A549 (cell line): ENCODE measurements around the gene CARMIL1. TPM values are rescaled to one million over a fixed set of nuclear protein-coding genes. Genes with fewer than 3 reads are reported as not detected.

Source experiments
- ATAC-seq, 2 experiments: fragments of 200-7000 bp in 1 of 2; fragments of >200 bp in 1 of 2; cut with Nextera tagmentation in 1 of 2; cut with Tn5 transposase in 1 of 2; 3 replicates each; pipeline versions ENCODE4 v1.8.0 to v1.9.1; 2018 to 2020; ENCODE audit warnings: mild to moderate bottlenecking in 1 of 2, moderate library complexity in 1 of 2
- CTCF ChIA-PET: fragments of 300-600 bp; sonication (Branson Sonifier 250); formaldehyde crosslinking; extraction: SDS; loops from one replicate; lab custom pipeline; 2021; ENCODE audit warnings: antibody characterized with exemption, inconsistent platforms; lab: Yijun Ruan, JAX
- POLR2A ChIA-PET: fragments of 350-600 bp; formaldehyde crosslinking; extraction: SDS; loops from one replicate; lab custom pipeline; 2021; ENCODE audit warnings: antibody characterized with exemption, inconsistent platforms; lab: Yijun Ruan, JAX
- DNase-seq, 2 experiments: peaks; one replicate each; pipeline versions ENCODE4 v3.0.0 to v3.0.0-alpha.2; 2011 to 2016; ENCODE audit warnings: low read depth in 1 of 2, low spot score in 1 of 2
- FAIRE-seq: peaks from 2 replicates; lab custom pipeline; 2011; peaks lifted over from hg19 to GRCh38; lab: Jason Lieb, UNC
- H3K27ac ChIP-seq, 2 experiments: fragments of >200 bp; sonication (Bioruptor Twin); formaldehyde crosslinking; 3 replicates each; pipeline ENCODE4 v1.5.1; 2016 to 2017
- H3K4me1 ChIP-seq: fragments of >200 bp; sonication (Bioruptor Twin); formaldehyde crosslinking; 3 replicates; pipeline ENCODE4 v1.6.1; 2016
- H3K4me2 ChIP-seq: fragments of >200 bp; sonication (Bioruptor Twin); formaldehyde crosslinking; 3 replicates; pipeline ENCODE4 v1.6.1; 2016
- H3K4me3 ChIP-seq: fragments of >200 bp; sonication (Bioruptor Twin); formaldehyde crosslinking; 3 replicates; pipeline ENCODE4 v1.5.1; 2016
- H3K9me3 ChIP-seq: fragments of >200 bp; sonication (Bioruptor Twin); formaldehyde crosslinking; 3 replicates; pipeline ENCODE4 v1.6.1; 2016
- FOSB ChIP-seq: fragments of 250-450 bp; sonication (Bioruptor Pico); IDR thresholded peaks from 2 replicates; pipeline ENCODE4 v1.5.0; 2020; ENCODE audit warnings: mild to moderate bottlenecking, moderate library complexity
- HEYL ChIP-seq: fragments of 250-450 bp; sonication (Bioruptor Pico); IDR thresholded peaks from 2 replicates; pipeline ENCODE4 v1.8.0; 2021; ENCODE audit warnings: mild to moderate bottlenecking, moderate library complexity
- JUNB ChIP-seq: fragments of >200 bp; sonication (Bioruptor Twin); formaldehyde crosslinking; IDR thresholded peaks from 2 replicates; pipeline ENCODE4 v1.6.1; 2016
- MYC ChIP-seq: IDR thresholded peaks from 2 replicates; pipeline ENCODE4 v1.6.1; 2012; ENCODE audit warnings: mild to moderate bottlenecking, inconsistent platforms, low read length, improper control_type of control experiment, borderline replicate concordance
- NR3C1 ChIP-seq: fragments of >200 bp; sonication (Bioruptor Twin); formaldehyde crosslinking; IDR thresholded peaks from 3 replicates; pipeline ENCODE4 v1.6.1; 2017
- RAD21 ChIP-seq, 2 experiments: fragments of >200 bp in 1 of 2; sonication (Bioruptor Twin) in 1 of 2; formaldehyde crosslinking in 1 of 2; IDR thresholded peaks in 1 of 2; conservative IDR thresholded peaks in 1 of 2; 2 replicates in 1 of 2; 3 replicates in 1 of 2; pipeline ENCODE4 v1.6.1; 2012 to 2018; ENCODE audit warnings: inconsistent platforms in 1 of 2
- RFX5 ChIP-seq: fragments of 450-650 bp; IDR thresholded peaks from 2 replicates; pipeline ENCODE4 v1.7.1; 2014; ENCODE audit warnings: antibody characterized with exemption, mild to moderate bottlenecking, moderate library complexity
- RNF2 ChIP-seq: fragments of 200-600 bp; sonication (generic); IDR thresholded peaks from 2 replicates; pipeline ENCODE4 v1.6.1; 2016; ENCODE audit warnings: low read depth, mild to moderate bottlenecking, antibody characterized with exemption, moderate library complexity, borderline replicate concordance
- TFCP2L1 ChIP-seq: fragments of 250-450 bp; sonication (Bioruptor Pico); IDR thresholded peaks from 2 replicates; pipeline ENCODE4 v1.5.0; 2021; ENCODE audit warnings: mild to moderate bottlenecking
- TP53 ChIP-seq: fragments of 250-450 bp; sonication (Bioruptor Pico); IDR thresholded peaks from 2 replicates; pipeline ENCODE4 v1.5.0; 2021; ENCODE audit warnings: mild to moderate bottlenecking, moderate library complexity
- ZNF302 ChIP-seq: fragments of 250-450 bp; sonication (Bioruptor Pico); IDR thresholded peaks from 2 replicates; pipeline ENCODE4 v1.9.0; 2021; ENCODE audit warnings: inconsistent platforms, mild to moderate bottlenecking, moderate library complexity
- WGBS: methylation state at CpG from one replicate; pipeline ENCODE4 v1.1.6; 2017; ENCODE audit errors: missing lambda C conversion rate; 5-methylcytosine and 5-hydroxymethylcytosine counted together
- polyA plus RNA-seq, 4 experiments: library from polyadenylated mRNA; depleted of rRNA in 3 of 4; stranded (reverse); fragments of >200 nt; fragmentation: RNase III in 1 of 4; extraction: RNeasy Plus Mini Kit Qiagen cat#74134 plus additional on column Dnase treatment in 1 of 4; gene quantifications; 2 replicates in 3 of 4; 3 replicates in 1 of 4; pipeline ENCODE4 v1.2.3, GENCODE V29; 2011 to 2017
- TF ChIP-seq, protein P1 (sequence below): fragments of >200 bp; sonication (Bioruptor Twin); formaldehyde crosslinking; IDR thresholded peaks from 2 replicates; pipeline ENCODE4 v1.6.1; 2016
- TF ChIP-seq, protein P2 (sequence below): IDR thresholded peaks from 2 replicates; pipeline ENCODE4 v1.6.1; 2012
- TF ChIP-seq, protein P3 (sequence below): fragments of >200 bp; sonication (Bioruptor Twin); formaldehyde crosslinking; IDR thresholded peaks from 3 replicates; pipeline ENCODE4 v1.6.1; 2016
- TF ChIP-seq, protein P4 (sequence below): IDR thresholded peaks from 2 replicates; pipeline ENCODE4 v1.6.1; 2012; ENCODE audit warnings: low read depth, borderline replicate concordance
- TF ChIP-seq, protein P5 (sequence below): fragments of 250-450 bp; sonication (Bioruptor Pico); IDR thresholded peaks from 2 replicates; pipeline ENCODE4 v1.5.0; 2020; ENCODE audit warnings: low read depth, mild to moderate bottlenecking, moderate library complexity

The CARMIL1 gene
- polyA plus RNA-seq, 2 of the 4 experiments (the other 2 are of a cell fraction): 11.5 to 11.8 TPM

DNA sequence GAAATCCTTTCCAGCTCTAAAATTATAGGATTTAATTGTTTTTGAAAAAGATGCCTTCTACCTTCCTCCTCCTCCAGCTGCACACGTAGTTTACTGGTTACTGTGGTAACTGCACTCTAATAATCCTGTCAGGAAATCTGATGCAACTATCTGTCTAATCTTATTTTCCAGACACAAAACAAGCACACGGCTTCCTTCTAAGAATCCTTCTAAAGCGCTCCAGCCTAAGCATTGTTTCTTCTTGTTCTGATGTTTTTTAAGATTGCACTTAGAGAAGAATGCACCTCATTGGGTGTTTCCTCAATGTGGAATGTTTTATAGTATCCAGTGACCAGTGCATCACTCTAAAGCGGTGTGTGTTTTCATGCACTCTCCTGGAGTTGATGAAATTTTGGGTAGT lies 63.6 kb downstream of the CARMIL1 start:
- CTCF ChIA-PET: no interaction called here
- H3K4me2 ChIP-seq: no peak overlapping the region
- no peak for TF ChIP-seq RAD21 (conservative IDR thresholded peaks at IDR 0.05 in 1 of 2, IDR thresholded peaks at IDR 0.05 in 1 of 2)
- no peak for TF ChIP-seq MYC
- TF ChIP-seq ZNF302: no peak
- TF ChIP-seq TP53 (CRISPR knock-in tag): no peak
- TF ChIP-seq, protein P1, sequence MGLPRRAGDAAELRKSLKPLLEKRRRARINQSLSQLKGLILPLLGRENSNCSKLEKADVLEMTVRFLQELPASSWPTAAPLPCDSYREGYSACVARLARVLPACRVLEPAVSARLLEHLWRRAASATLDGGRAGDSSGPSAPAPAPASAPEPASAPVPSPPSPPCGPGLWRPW: no peak
- TF ChIP-seq FOSB: no peak
- TF ChIP-seq, all 56 proteins: peak for 0
- Histone ChIP-seq H3K27ac (no peak overlapping the region), H3K9me3 (no peaks in the 10 kb centered on the region), H3K4me1 (no peaks in the 10 kb centered on the region), H3K4me3 (no peak overlapping the region)
- POLR2A ChIA-PET: interaction anchor here (1.5 kb wide), 1 partner anchor 64 kb away, joined by 4 read pairs; the partner anchor contains the start of gene CARMIL1
- DNase-seq (peak; percentile 4 to 5), FAIRE-seq (no peak), ATAC-seq (no peak)
- WGBS: 74% methylated on average over 4 of the region's 4 CpGs

DNA sequence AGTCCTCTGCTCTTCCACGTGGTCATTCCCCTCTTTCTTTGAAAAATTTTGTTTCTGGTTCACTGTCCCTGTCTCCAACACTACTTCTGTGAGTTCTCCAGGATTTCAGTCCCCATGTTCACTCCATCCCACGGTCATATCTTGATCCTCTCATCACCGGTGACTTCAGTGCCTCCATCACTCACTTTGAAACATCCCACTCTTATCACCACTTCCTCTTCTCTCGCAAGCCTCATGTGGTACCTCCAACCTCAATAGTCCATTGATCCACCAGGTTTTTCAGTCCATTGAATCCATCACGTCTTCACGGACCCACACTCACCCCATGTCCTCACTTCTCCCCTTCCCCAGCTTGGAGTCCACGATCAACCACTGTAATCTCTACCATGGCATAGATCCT lies 64.8 kb downstream of the CARMIL1 start:
- no peaks in the 10 kb centered on the region for H3K9me3 ChIP-seq
- no peak overlapping the region for H3K4me3 ChIP-seq
- H3K27ac ChIP-seq: no peak overlapping the region
- ChIA-PET POLR2A (no interaction called here), CTCF (interaction anchor here (0.9 kb wide), 1 partner anchor 64 kb away, joined by 4 read pairs; the partner anchor contains the start of gene CARMIL1)
- TF ChIP-seq JUNB: no peak
- TF ChIP-seq RFX5: no peak
- H3K4me2 ChIP-seq: no peak overlapping the region
- no peaks in the 10 kb centered on the region for H3K4me1 ChIP-seq
- FAIRE-seq (no peak), DNase-seq (no peak), ATAC-seq (no peak)
- WGBS: 81% methylated on average over 7 of the region's 7 CpGs

DNA sequence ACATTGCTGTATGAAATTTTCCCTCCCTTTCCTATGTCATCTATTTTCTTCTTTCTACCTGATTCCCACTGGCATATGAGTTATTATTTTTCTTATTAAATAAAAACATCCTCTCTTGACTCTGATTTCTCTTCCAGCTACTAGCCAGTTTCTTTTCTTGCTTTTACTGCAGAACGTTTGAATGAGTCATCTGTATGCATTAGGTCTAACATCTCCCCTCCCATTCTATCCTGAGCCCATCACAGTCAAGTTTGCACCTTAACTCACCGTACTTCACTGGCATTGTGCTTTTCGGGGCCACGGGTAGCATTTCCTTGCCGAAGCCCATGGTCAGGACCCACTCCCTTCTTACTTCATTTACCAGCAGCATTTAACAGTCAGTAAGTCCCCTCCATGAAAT lies 65.7 kb downstream of the CARMIL1 start:
- Histone ChIP-seq H3K4me2 (no peak overlapping the region), H3K4me1 (no peaks in the 10 kb centered on the region), H3K27ac (no peak overlapping the region), H3K4me3 (no peak overlapping the region), H3K9me3 (no peaks in the 10 kb centered on the region)
- DNase-seq: no peak
- POLR2A ChIA-PET: no interaction called here
- CTCF ChIA-PET: interaction anchor here (0.9 kb wide), 1 partner anchor 65 kb away, joined by 4 read pairs; the partner anchor contains the start of gene CARMIL1
- no peak for ATAC-seq
- WGBS: 69% methylated on average over 5 of the region's 5 CpGs
- TF ChIP-seq, protein P2, sequence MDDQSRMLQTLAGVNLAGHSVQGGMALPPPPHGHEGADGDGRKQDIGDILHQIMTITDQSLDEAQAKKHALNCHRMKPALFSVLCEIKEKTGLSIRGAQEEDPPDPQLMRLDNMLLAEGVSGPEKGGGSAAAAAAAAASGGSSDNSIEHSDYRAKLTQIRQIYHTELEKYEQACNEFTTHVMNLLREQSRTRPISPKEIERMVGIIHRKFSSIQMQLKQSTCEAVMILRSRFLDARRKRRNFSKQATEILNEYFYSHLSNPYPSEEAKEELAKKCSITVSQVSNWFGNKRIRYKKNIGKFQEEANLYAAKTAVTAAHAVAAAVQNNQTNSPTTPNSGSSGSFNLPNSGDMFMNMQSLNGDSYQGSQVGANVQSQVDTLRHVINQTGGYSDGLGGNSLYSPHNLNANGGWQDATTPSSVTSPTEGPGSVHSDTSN: no peak
- TF ChIP-seq MYC: no peak
- TF ChIP-seq, protein P1: no peak
- TF ChIP-seq, protein P3, sequence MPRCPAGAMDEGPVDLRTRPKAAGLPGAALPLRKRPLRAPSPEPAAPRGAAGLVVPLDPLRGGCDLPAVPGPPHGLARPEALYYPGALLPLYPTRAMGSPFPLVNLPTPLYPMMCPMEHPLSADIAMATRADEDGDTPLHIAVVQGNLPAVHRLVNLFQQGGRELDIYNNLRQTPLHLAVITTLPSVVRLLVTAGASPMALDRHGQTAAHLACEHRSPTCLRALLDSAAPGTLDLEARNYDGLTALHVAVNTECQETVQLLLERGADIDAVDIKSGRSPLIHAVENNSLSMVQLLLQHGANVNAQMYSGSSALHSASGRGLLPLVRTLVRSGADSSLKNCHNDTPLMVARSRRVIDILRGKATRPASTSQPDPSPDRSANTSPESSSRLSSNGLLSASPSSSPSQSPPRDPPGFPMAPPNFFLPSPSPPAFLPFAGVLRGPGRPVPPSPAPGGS: no peak
- TF ChIP-seq, all 56 proteins: peak for 0
- FAIRE-seq: no peak

DNA sequence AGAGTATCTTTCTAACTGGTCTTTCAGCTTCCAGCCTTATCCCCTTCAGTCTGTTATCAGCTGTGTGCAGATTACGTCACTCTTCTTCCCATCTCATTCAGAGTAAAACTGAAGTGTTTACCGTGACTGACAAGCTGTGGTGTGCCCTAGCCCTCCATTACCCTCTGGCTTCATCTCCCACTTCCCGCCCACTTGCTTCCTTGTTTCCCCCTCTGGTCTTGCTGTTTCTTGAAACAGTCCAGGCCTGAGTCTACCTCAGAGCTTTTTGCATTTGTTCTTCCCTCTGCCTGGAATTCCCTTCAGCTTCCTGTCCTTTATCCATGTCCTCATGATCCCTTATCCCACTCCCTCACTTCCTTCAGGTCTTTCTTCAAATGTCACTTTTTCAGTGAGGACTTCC lies 66.9 kb downstream of the CARMIL1 start:
- no peak for FAIRE-seq
- TF ChIP-seq HEYL (CRISPR knock-in tag) (no peak), TFCP2L1 (CRISPR knock-in tag) (no peak), NR3C1 (no peak), ZNF302 (no peak), RNF2 (no peak)
- TF ChIP-seq, protein P4, sequence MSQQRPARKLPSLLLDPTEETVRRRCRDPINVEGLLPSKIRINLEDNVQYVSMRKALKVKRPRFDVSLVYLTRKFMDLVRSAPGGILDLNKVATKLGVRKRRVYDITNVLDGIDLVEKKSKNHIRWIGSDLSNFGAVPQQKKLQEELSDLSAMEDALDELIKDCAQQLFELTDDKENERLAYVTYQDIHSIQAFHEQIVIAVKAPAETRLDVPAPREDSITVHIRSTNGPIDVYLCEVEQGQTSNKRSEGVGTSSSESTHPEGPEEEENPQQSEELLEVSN: no peak
- TF ChIP-seq, protein P5, sequence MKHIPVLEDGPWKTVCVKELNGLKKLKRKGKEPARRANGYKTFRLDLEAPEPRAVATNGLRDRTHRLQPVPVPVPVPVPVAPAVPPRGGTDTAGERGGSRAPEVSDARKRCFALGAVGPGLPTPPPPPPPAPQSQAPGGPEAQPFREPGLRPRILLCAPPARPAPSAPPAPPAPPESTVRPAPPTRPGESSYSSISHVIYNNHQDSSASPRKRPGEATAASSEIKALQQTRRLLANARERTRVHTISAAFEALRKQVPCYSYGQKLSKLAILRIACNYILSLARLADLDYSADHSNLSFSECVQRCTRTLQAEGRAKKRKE (CRISPR knock-in tag): no peak
- POLR2A ChIA-PET: no interaction called here
- no peak for ATAC-seq
- CTCF ChIA-PET: interaction anchor here (0.8 to 1.2 kb wide), 3 partner anchors 9 to 67 kb away, joined by 3 to 5 read pairs (median 3); partner anchors contain the start of gene CARMIL1
- no peak for DNase-seq
- H3K9me3 ChIP-seq: no peaks in the 10 kb centered on the region
- no peak overlapping the region for H3K27ac ChIP-seq
- H3K4me2 ChIP-seq: no peak overlapping the region
- 82% methylated on average over 3 of the region's 3 CpGs for whole genome bisulfite sequencing
- no peak overlapping the region for H3K4me3 ChIP-seq
- no peaks in the 10 kb centered on the region for H3K4me1 ChIP-seq
